Left colon (tissue), 2 donors: Measurements from ENCODE around the gene OPTN. TPM values are rescaled to one million over a fixed set of nuclear protein-coding genes. Genes with fewer than 3 reads are reported as not detected.
"Not testable (repeated sequence)": the region's sequence is repeated elsewhere in the genome, so short reads cannot be mapped to it uniquely, and the experiment has no call there.

Experiments used
- ATAC-seq: fragments of 200-7000 bp; cut with Tn5 transposase; one replicate; pipeline ENCODE4 v1.9.1; 2020; ENCODE audit warnings: mild to moderate bottlenecking, moderate library complexity
- DNase-seq, 2 donors: peaks; one replicate each; pipeline ENCODE4 v3.0.0-alpha.2; 2020
- intact Hi-C, 2 donors: fragments of 100-400 bp; cut with DNase I in 1 of 2; cut with micrococcal nuclease in 1 of 2; formaldehyde crosslinking; loops; one replicate each; pipeline versions ENCODE4 v1.11.2 to v1.14.0; 2022; cut with DNase I, micrococcal nuclease
- total RNA-seq, 2 donors: library from RNA; stranded (reverse); fragmentation: NEBNext Ultra II Directional; extraction: Animal tissue kit (Norgen Biotek cat#: 25700); gene quantifications; one replicate each; pipeline ENCODE4 v1.2.1, GENCODE V29; 2021
- donor health status: DM: no; HTN: no; CAD: no.
- donor health status: DM: yes; HTN: yes; CAD: no.

Gene OPTN
- total RNA-seq, 2 donors from 2014 or later = 93.2 to 122 TPM

DNA sequence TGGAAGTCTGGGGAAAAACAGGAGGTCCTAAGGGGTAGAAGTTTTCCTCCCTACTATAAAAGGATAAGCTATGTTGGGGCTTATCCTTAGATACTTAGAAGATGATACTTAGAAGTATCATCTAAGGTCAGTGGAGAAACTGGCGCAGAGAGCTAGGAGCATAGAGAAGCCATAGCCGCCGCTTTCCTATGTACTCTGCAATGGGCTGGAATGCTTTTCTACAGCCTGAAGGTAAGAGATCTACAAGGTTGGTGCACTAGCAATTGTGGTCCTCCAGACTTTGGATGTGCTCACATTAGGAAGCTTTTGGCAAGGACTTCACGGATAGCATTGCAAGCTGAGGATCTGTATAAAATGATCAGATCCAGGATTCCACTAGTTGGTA lies 12.4 kb upstream of the OPTN start:
- intact Hi-C loops = no loop called here
- DNase-seq (no peak), ATAC-seq (no peak)

- intact Hi-C loops = no loop called here
- peak; percentile 87 for ATAC-seq
- no peak for DNase-seq
These were observed 11.9 kb upstream of the OPTN start for GRCh38 chr10:13087986-13088618.

GRCh38 chr10:13089345-13089744 lies 10.6 kb upstream of the OPTN start:
- ATAC-seq = no peak

GRCh38 chr10:13090289-13090688 lies 9.7 kb upstream of the OPTN start:
- DNase-seq = no peak
- no peak for ATAC-seq
- intact Hi-C loops = no loop called here

More at GRCh38 chr10:13089345-13089744, 10.6 kb upstream of the OPTN start:
- intact Hi-C loops = no loop called here
- DNase-seq = no peak

DNA sequence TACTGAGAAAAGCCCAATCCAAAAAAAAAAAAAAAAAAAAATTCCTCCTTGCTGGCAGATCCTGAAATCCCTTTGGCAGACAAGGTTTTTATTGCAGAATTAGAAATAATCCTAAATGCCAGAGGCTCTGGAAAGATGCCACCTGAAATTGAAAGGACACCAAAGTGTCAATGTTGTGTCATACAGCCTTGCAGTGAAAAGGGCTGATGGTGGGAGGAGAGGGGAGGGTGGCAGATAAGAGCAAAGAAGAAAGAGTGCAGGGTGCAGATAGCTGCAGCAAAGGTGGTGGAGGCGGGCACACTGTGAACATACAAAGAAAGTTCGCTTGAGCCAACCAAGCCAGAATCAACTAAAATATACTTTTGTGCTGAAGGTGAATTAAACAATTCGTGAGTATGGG lies 8.2 kb upstream of the OPTN start:
- intact Hi-C loops = no loop called here
- DNase-seq = no peak
- ATAC-seq = no peak

GRCh38 chr10:13092291-13093102 lies 7.5 kb upstream of the OPTN start:
- intact Hi-C loops = no loop called here
- no peak for ATAC-seq

GRCh38 chr10:13094082-13094481 lies 5.9 kb upstream of the OPTN start:
- intact Hi-C loops, DNase-seq, ATAC-seq: not testable (repeated sequence)

More at GRCh38 chr10:13092291-13093102, 7.5 kb upstream of the OPTN start:
- no peak for DNase-seq

DNA sequence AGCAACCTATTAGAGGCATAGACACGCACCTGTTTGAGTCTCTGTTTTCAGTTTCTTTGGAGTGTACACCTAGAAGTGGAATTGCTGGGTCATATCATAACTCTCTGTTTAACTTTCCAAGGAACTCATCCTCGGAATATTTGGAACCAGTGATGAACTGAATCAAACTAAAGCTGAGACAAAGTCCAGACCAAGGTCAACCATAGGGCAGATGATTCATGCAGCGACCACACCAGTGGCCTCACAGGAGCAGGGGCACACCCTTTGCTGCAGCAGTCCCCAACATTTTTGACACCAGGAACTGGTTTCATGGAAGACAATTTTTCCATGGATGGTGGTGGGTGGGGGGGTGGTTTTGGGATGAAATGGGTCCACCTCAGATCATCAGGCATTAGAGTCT lies 4.9 kb upstream of the OPTN start:
- intact Hi-C loops = no loop called here
- no peak for DNase-seq
- no peak for ATAC-seq

GRCh38 chr10:13095929-13096328 lies 4.0 kb upstream of the OPTN start:
- no peak for ATAC-seq
- intact Hi-C loops = no loop called here
- no peak for DNase-seq

DNA sequence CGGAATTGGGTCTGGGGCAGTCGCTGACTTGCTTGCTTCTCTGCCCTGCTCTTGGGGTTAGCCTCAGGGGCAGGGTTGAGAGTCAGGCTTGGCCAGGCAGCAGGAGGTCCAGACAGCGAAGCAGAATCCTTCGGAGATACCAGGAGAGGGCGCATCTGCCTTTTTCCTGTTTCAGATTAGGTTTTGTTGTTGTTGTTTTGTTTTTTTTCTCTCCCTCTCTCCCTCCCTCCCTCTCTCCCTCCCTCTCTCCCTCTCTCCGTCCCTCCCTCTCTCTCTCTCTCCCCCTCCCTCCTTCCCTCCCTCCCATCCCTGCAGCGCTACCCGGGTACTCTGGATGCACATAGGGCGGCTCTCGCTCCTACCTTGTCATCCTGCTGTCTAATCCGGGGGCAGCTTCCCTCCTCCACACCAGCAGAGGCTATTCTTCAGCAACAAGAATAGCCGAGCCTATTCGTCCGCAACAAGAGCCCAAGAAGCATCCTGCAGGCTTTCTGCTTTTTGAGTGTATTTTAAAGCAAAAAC lies 758 bp upstream of the OPTN start:
- intact Hi-C loops = no loop called here
- ATAC-seq (peak; percentile 53), DNase-seq (peak; percentile 52 to 62)

GRCh38 chr10:13100349-13101294 lies 659 bp downstream of the OPTN start:
- intact Hi-C loops = no loop called here
- DNase-seq (peak in 1 of 2 donors; percentile 44), ATAC-seq (peak; percentile 50)

- ATAC-seq (no peak), DNase-seq (no peak)
- intact Hi-C loops = no loop called here
These were observed 2.2 kb downstream of the OPTN start for GRCh38 chr10:13102002-13102794.

DNA sequence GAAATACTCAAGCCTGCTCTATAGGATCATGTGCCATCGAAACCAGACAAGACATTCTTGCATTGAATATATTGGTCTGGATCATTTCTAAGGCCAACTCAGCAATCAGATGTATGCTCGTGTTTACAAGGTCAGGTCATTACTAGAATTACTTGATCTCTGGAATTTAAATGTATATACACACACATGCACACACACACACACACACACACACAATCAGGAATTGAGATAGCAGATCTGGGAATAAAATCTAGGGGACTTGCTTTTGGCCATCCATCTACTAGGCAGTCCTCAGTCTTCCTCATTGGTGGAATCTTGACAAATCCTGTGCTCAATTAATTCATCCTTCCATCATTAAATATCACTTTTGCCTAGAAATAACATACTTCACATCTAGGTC lies 3.6 kb downstream of the OPTN start:
- ATAC-seq (no peak), DNase-seq (no peak)
- intact Hi-C loops = no loop called here

DNA sequence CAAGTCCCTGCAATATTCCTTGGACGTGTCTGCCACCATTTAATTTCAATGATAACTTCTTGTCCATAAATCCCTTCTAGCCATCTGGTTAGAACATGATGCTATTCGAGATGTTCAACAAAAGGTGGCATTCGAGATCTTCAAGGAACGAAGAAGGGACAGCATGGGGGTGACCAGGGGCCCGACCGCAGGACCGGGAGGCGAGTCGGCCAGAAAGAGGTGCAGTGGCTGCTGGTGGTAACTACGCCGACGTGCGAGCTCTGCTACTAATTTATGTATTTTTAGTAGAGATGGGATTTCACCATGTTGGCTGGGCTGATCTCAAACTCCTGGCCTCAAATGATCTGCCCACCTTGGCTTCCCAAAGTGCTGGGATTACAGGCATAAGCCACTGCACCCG lies 4.7 kb downstream of the OPTN start:
- ATAC-seq = no peak
- intact Hi-C loops = no loop called here
- no peak for DNase-seq

DNA sequence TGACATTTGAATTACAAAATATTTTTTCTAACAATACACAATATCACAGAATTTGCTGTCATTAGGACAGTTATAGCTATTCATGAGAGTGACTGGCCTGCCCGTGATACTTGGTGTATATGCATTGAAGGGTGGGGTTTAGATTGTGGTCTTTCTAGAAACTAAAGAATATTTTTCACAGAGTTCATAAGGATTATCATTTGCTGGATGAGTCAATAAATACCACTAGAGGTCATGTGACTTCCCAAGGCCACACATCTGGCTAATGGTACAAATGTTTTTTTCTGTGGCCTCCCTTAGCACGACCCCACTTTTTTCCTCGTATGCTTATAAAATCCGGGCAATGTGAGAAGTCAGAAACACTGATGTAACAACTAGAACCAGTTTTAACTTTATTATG lies 5.2 kb downstream of the OPTN start:
- ATAC-seq (no peak), DNase-seq (no peak)
- intact Hi-C loops = no loop called here

- intact Hi-C loops = no loop called here
- no peak for ATAC-seq
- no peak for DNase-seq
These were observed 6.6 kb downstream of the OPTN start for GRCh38 chr10:13106387-13107045.

DNA sequence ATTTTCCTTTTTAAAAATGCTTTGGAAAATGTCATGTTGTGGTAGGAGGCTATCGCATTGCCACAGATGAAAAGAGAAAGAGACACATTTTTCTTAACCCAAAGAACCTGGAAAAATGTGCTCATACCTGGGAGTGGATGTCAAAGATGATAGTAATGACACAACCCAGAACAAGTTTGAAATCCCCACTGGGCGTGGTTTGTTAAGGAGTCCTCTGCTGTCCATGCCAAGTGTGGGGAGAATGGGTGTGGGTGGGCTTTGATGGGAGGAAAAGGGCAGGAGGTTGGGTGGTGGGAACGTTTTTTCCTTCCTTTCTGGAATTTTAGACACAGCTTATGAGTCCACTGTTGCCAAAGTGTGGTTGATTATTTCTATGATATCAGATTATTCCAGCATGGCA lies 10.9 kb downstream of the OPTN start:
- DNase-seq (no peak), ATAC-seq (no peak)
- intact Hi-C loops = no loop called here

- intact Hi-C loops = no loop called here
- no peak for ATAC-seq
- DNase-seq = no peak
These were observed 13.6 kb downstream of the OPTN start for GRCh38 chr10:13113544-13113943.
